Coronary artery (tissue), 2 donors: ENCODE measurements around the gene RIPK4.

Experiments
- DNase-seq: peaks from one replicate; pipeline ENCODE4 v3.0.0-alpha.2; 2017; ENCODE audit warnings: low spot score
- H3K27ac ChIP-seq, 2 donors: fragments of 200-600 bp; sonication (generic); one replicate each; pipeline ENCODE4 v1.5.1; 2016 to 2019
- H3K4me3 ChIP-seq: fragments of 200-600 bp; sonication (generic); 2 replicates; pipeline ENCODE4 v1.5.1; 2016; ENCODE audit warnings: mild to moderate bottlenecking, moderate library complexity
- TF ChIP-seq, protein P1 (sequence below): fragments of 200-600 bp; sonication (generic); IDR thresholded peaks from one replicate; pipeline ENCODE4 v1.5.1; 2019; ENCODE audit warnings: antibody characterized with exemption

RIPK4 gene

GRCh38 chr21:41710823-41711160 is 56.1 kb downstream of the RIPK4 start:
- Histone ChIP-seq H3K4me3 (no peak overlapping the region), H3K27ac (no peak overlapping the region)
- TF ChIP-seq, protein P1, sequence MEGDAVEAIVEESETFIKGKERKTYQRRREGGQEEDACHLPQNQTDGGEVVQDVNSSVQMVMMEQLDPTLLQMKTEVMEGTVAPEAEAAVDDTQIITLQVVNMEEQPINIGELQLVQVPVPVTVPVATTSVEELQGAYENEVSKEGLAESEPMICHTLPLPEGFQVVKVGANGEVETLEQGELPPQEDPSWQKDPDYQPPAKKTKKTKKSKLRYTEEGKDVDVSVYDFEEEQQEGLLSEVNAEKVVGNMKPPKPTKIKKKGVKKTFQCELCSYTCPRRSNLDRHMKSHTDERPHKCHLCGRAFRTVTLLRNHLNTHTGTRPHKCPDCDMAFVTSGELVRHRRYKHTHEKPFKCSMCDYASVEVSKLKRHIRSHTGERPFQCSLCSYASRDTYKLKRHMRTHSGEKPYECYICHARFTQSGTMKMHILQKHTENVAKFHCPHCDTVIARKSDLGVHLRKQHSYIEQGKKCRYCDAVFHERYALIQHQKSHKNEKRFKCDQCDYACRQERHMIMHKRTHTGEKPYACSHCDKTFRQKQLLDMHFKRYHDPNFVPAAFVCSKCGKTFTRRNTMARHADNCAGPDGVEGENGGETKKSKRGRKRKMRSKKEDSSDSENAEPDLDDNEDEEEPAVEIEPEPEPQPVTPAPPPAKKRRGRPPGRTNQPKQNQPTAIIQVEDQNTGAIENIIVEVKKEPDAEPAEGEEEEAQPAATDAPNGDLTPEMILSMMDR, result no peak
- DNase-seq, result no peak

DNA sequence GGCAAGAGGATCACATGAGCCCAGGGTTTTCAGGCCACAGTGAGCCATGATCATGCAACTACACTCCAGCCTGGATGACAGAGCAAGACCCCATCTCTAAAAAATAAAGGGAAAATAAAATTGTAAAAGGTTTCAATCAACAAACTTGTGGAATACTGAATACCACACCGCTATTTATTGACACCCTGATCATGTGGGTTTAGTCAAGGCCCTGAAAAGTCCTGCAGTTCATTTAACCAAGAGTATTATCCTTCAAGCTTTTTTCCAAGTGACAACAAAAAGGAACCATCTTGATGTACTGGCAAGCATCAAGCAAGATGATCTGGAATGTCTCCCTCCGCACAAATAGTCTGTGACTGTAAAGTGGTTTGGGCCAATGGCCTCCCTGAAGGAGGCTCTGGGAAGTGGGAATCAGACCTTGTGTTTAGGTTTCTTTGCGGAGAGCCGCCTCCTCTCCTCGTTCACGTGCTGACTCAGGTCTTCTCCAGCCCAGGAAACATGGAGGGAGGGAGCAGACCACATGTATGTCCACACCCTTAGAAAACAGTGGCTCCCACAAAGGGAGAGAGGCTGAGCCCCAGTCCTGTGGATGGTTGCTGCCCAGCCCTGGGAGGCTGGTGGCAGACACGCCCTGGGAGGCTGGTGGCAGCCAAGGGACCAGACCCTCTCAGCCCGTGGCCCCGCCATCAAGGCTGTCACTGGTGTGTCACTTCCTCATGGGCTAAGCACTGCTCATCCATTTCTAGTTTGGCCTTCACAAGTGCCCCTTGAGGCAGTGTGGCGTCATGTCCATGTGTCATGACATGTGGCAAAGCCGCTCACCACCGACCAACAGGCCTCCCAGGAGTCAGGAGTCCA is 56.7 kb downstream of the RIPK4 start:
- no peak for DNase-seq
- TF ChIP-seq, protein P1, result no peak
- H3K27ac ChIP-seq, result no peak overlapping the region
- H3K4me3 ChIP-seq, result no peak overlapping the region

DNA sequence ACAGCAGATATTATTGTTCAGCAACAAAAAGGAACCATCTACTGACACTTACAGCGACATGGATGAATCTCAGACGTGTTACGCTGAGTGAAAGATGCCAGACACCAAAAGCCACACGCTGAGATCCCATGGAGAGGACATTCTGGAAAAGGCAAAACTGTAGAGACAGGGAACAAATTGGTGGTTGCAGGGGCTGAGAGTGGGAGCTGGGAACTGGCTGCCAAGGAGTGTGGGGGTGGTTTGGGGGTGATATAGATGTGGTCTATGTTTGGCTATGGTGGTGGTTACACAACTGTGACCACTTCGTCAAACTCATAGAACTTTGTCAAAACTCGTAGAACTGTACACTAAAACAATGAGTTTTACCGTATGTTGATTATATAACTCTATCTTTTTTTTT is 57.7 kb downstream of the RIPK4 start:
- TF ChIP-seq, protein P1, result no peak
- no peak overlapping the region for H3K4me3 ChIP-seq
- no peak overlapping the region for H3K27ac ChIP-seq
- DNase-seq, result no peak

GRCh38 chr21:41707960-41708330 is 58.9 kb downstream of the RIPK4 start:
- DNase-seq, result no peak
- TF ChIP-seq, protein P1, result no peak
- H3K4me3 ChIP-seq, result no peak overlapping the region
- H3K27ac ChIP-seq, result no peak overlapping the region

GRCh38 chr21:41707231-41707959 is 59.5 kb downstream of the RIPK4 start:
- DNase-seq, result no peak
- TF ChIP-seq, protein P1, result no peak
- H3K4me3 ChIP-seq, result no peak overlapping the region
- no peak overlapping the region for H3K27ac ChIP-seq

- H3K4me3 ChIP-seq, result no peak overlapping the region
- H3K27ac ChIP-seq, result no peak overlapping the region
- DNase-seq, result no peak
- TF ChIP-seq, protein P1, result no peak
These were observed 60.2 kb downstream of the RIPK4 start for GRCh38 chr21:41706678-41707077.

GRCh38 chr21:41706263-41706639 is 60.6 kb downstream of the RIPK4 start:
- no peak for DNase-seq
- TF ChIP-seq, protein P1, result no peak
- Histone ChIP-seq H3K27ac (no peak overlapping the region), H3K4me3 (no peak overlapping the region)
